MCF 10A (cell line): Measurements from ENCODE around the gene GNA15. TPM values are rescaled to one million over a fixed set of nuclear protein-coding genes. Genes with fewer than 3 reads are reported as not detected.

ENCODE experiments used
- BruUV-seq: library from RNA; stranded (reverse); fragments of 400-500 nt; replicated peaks from 2 replicates; lab custom pipeline; 2021; lab: Mats Ljungman, UMichigan
- CTCF ChIA-PET: fragments of 300-600 bp; sonication (Branson Sonifier 250); formaldehyde crosslinking; extraction: SDS; loops from one replicate; lab custom pipeline; 2021; ENCODE audit warnings: antibody characterized with exemption, inconsistent platforms; lab: Yijun Ruan, JAX
- POLR2A ChIA-PET: fragments of 300-600, 350-650 bp; sonication (Branson Sonifier 250); formaldehyde crosslinking; extraction: SDS; loops from one replicate; lab custom pipeline; 2020; ENCODE audit warnings: antibody characterized with exemption, inconsistent platforms; lab: Yijun Ruan, JAX
- DNase-seq: peaks from one replicate; pipeline ENCODE4 v3.0.0-alpha.2; 2018; ENCODE audit not compliant: unreplicated experiment
- H3K27ac Mint-ChIP-seq: one replicate; pipeline ENCODE4 v1.8.0; 2022; ENCODE audit warnings: mild to moderate bottlenecking, low read depth, mixed read lengths; ENCODE audit not compliant: unreplicated experiment
- H3K27me3 Mint-ChIP-seq: one replicate; pipeline ENCODE4 v1.8.0; 2022; ENCODE audit warnings: mixed read lengths; ENCODE audit not compliant: insufficient read depth, unreplicated experiment
- H3K36me3 Mint-ChIP-seq: one replicate; pipeline ENCODE4 v1.8.0; 2022; ENCODE audit warnings: mild to moderate bottlenecking, moderate library complexity, mixed read lengths; ENCODE audit not compliant: insufficient read depth, unreplicated experiment
- H3K4me1 Mint-ChIP-seq: one replicate; pipeline ENCODE4 v1.8.0; 2022; ENCODE audit warnings: mixed read lengths; ENCODE audit not compliant: insufficient read depth, unreplicated experiment
- H3K4me3 Mint-ChIP-seq: one replicate; pipeline ENCODE4 v1.8.0; 2022; ENCODE audit warnings: mild to moderate bottlenecking, moderate library complexity, mixed read lengths; ENCODE audit not compliant: unreplicated experiment
- H3K9me3 Mint-ChIP-seq: one replicate; pipeline ENCODE4 v1.8.0; 2022; ENCODE audit warnings: mixed read lengths; ENCODE audit not compliant: unreplicated experiment
- CTCF ChIP-seq: fragments of 200-600 bp; IDR thresholded peaks from one replicate; pipeline ENCODE4 v1.8.0; 2022; ENCODE audit warnings: antibody characterized with exemption, mild to moderate bottlenecking; ENCODE audit not compliant: unreplicated experiment
- intact Hi-C: fragments of 100-400 bp; cut with micrococcal nuclease; formaldehyde crosslinking; loops from 2 replicates; pipeline ENCODE4 v1.14.1; 2022
- total RNA-seq: library from RNA; stranded (reverse); gene quantifications from 2 replicates; pipeline ENCODE4 v1.2.3, GENCODE V29; 2022

GNA15 gene
- total RNA-seq, 1 experiment from 2014 or later = 47.1 TPM

- CTCF ChIA-PET = no interaction called here
Measured at GRCh38 chr19:3196933-3197205, 61.0 kb downstream of the GNA15 start.

GRCh38 chr19:3198901-3199700, 63.3 kb downstream of the GNA15 start:
- intact Hi-C loops = no loop called here
- DNase-seq = no peak
- H3K27ac Mint-ChIP-seq = no peak overlapping the region
- H3K27me3 Mint-ChIP-seq = no peaks in the 10 kb centered on the region
- no TSS peak for BruUV-seq
- no peak for TF ChIP-seq CTCF
- H3K9me3 Mint-ChIP-seq = no peaks in the 10 kb centered on the region
- ChIA-PET POLR2A (interaction anchor here (1.0 kb wide), 1 partner anchor 13 kb away, joined by 3 read pairs; no protein-coding TSS in a partner anchor), CTCF (interaction anchor here (0.6 kb wide), 1 partner anchor 411 kb away, joined by 6 read pairs; no protein-coding TSS in a partner anchor)
- H3K4me1 Mint-ChIP-seq = no peaks in the 10 kb centered on the region
- H3K4me3 Mint-ChIP-seq = no peak overlapping the region
- H3K36me3 Mint-ChIP-seq = peaks cover 19% of the 10 kb centered on the region

More at GRCh38 chr19:3196933-3197205, 61.0 kb downstream of the GNA15 start:
- DNase-seq = no peak
- BruUV-seq = no TSS peak
- Mint-ChIP-seq H3K9me3 (no peaks in the 10 kb centered on the region), H3K36me3 (peaks cover 27% of the 10 kb centered on the region), H3K4me1 (peaks cover 5% of the 10 kb centered on the region), H3K27me3 (no peaks in the 10 kb centered on the region), H3K4me3 (no peak overlapping the region), H3K27ac (no peak overlapping the region)
- POLR2A ChIA-PET = no interaction called here
- intact Hi-C loops = no loop called here
- TF ChIP-seq CTCF = no peak

- ChIA-PET POLR2A (interaction anchor here (0.7 kb wide), 1 partner anchor 350 kb away, joined by 4 read pairs; no protein-coding TSS in a partner anchor), CTCF (no interaction called here)
- no peak overlapping the region for H3K4me3 Mint-ChIP-seq
Measured at GRCh38 chr19:3201072-3201700, 65.4 kb downstream of the GNA15 start.

More at GRCh38 chr19:3201072-3201700, 65.4 kb downstream of the GNA15 start:
- intact Hi-C loops = no loop called here
- Mint-ChIP-seq H3K36me3 (peaks cover 18% of the 10 kb centered on the region), H3K9me3 (no peaks in the 10 kb centered on the region), H3K27me3 (no peaks in the 10 kb centered on the region), H3K4me1 (no peaks in the 10 kb centered on the region), H3K27ac (no peak overlapping the region)
- no peak for TF ChIP-seq CTCF
- BruUV-seq = no TSS peak
- DNase-seq = no peak
